OCI-LY3 (cell line): ENCODE data around the gene OVOL2.

ENCODE experiments used
- H2AFZ ChIP-seq: fragments of 200-600, 300-600 bp; shearing (Covaris generic); 2 replicates; pipeline ENCODE4 v1.6.0; 2014; ENCODE audit warnings: antibody characterized with exemption, low read depth, low read length
- H3K27ac ChIP-seq: fragments of 200-600, 300-600 bp; sonication (generic); 2 replicates; pipeline ENCODE4 v1.5.1; 2014; ENCODE audit warnings: mild to moderate bottlenecking, low read length, moderate library complexity, mixed read lengths
- H3K27me3 ChIP-seq: fragments of 200-600, 300-600 bp; sonication (generic); 2 replicates; pipeline ENCODE4 v1.6.1; 2014; ENCODE audit warnings: low read depth, low read length, mixed read lengths
- H3K36me3 ChIP-seq: fragments of 200-600, 300-600 bp; sonication (generic); replicated peaks from 2 replicates; pipeline ENCODE3; 2014; ENCODE audit warnings: low read depth, low read length, mixed read lengths
- H3K4me1 ChIP-seq: fragments of 300-600, 200-600 bp; sonication (generic); 2 replicates; pipeline ENCODE4 v1.6.1; 2014; ENCODE audit warnings: low read length, mixed read lengths
- H3K4me2 ChIP-seq: fragments of 200-600, 300-600 bp; sonication (generic); 2 replicates; pipeline ENCODE4 v1.6.1; 2014; ENCODE audit warnings: low read length, mixed read lengths
- H3K4me3 ChIP-seq: fragments of 300-600, 200-600 bp; sonication (generic); 2 replicates; pipeline ENCODE4 v1.5.1; 2014; ENCODE audit warnings: antibody characterized with exemption, mild to moderate bottlenecking, low read length, moderate library complexity
- H3K79me2 ChIP-seq: fragments of 300-600, 200-600 bp; shearing (Covaris generic); 2 replicates; pipeline ENCODE4 v1.6.1; 2014; ENCODE audit warnings: mild to moderate bottlenecking, low read length, mixed read lengths
- H3K9ac ChIP-seq: fragments of 300-600, 200-600 bp; shearing (Covaris generic); 2 replicates; pipeline ENCODE4 v1.6.0; 2014; ENCODE audit warnings: mild to moderate bottlenecking, low read length, moderate library complexity
- H3K9me3 ChIP-seq: fragments of 200-600, 300-600 bp; shearing (Covaris generic); 2 replicates; pipeline ENCODE4 v1.6.1; 2014; ENCODE audit warnings: low read length, mixed read lengths; ENCODE audit not compliant: insufficient read depth
- H4K20me1 ChIP-seq: fragments of 200-600, 300-600 bp; sonication (generic); 2 replicates; pipeline ENCODE4 v1.6.1; 2016; ENCODE audit warnings: low read length, mixed read lengths; ENCODE audit not compliant: insufficient read depth
- CTCF ChIP-seq: fragments of 200-600, 300-600 bp; sonication (generic); IDR thresholded peaks from 2 replicates; pipeline ENCODE4 v1.5.1; 2014; ENCODE audit warnings: antibody characterized with exemption, low read length, low read depth
- EZH2phosphoT487 ChIP-seq: fragments of 200-600 bp; shearing (Covaris generic); IDR thresholded peaks from 2 replicates; pipeline ENCODE4 v1.6.1; 2018; ENCODE audit warnings: antibody characterized with exemption, mixed run types, low read depth

Gene OVOL2

GRCh38 chr20:18056174-18057100 lies 1.3 kb downstream of the OVOL2 start:
- Histone ChIP-seq H3K27me3 (peaks cover 26% of the 10 kb centered on the region), H3K4me2 (no peak overlapping the region), H3K4me1 (no peaks in the 10 kb centered on the region), H2AFZ (no peak overlapping the region), H3K9me3 (no peaks in the 10 kb centered on the region), H3K4me3 (no peak overlapping the region), H4K20me1 (no peaks in the 10 kb centered on the region), H3K9ac (no peak overlapping the region), H3K36me3 (no peaks in the 10 kb centered on the region), H3K79me2 (no peaks in the 10 kb centered on the region), H3K27ac (no peak overlapping the region)
- no peak for TF ChIP-seq EZH2phosphoT487
- TF ChIP-seq CTCF = no peak

GRCh38 chr20:18055261-18055660 lies 2.5 kb downstream of the OVOL2 start:
- H4K20me1 ChIP-seq = no peaks in the 10 kb centered on the region
- H3K36me3 ChIP-seq = no peaks in the 10 kb centered on the region
- no peak overlapping the region for H3K9ac ChIP-seq
- no peak overlapping the region for H3K4me2 ChIP-seq
- no peak for TF ChIP-seq CTCF
- TF ChIP-seq EZH2phosphoT487 = no peak
- H3K79me2 ChIP-seq = no peaks in the 10 kb centered on the region
- no peak overlapping the region for H2AFZ ChIP-seq
- H3K4me3 ChIP-seq = no peak overlapping the region
- H3K27ac ChIP-seq = no peak overlapping the region
- peaks cover 36% of the 10 kb centered on the region for H3K27me3 ChIP-seq
- no peaks in the 10 kb centered on the region for H3K4me1 ChIP-seq
- no peaks in the 10 kb centered on the region for H3K9me3 ChIP-seq

- peaks cover 25% of the 10 kb centered on the region for H3K27me3 ChIP-seq
Observed at GRCh38 chr20:18052856-18053255, 4.9 kb downstream of the OVOL2 start.

More at GRCh38 chr20:18052856-18053255, 4.9 kb downstream of the OVOL2 start:
- no peak overlapping the region for H3K27ac ChIP-seq
- no peak overlapping the region for H3K9ac ChIP-seq
- H2AFZ ChIP-seq = no peak overlapping the region
- H3K36me3 ChIP-seq = no peaks in the 10 kb centered on the region
- H3K9me3 ChIP-seq = no peaks in the 10 kb centered on the region
- H3K4me2 ChIP-seq = no peak overlapping the region
- TF ChIP-seq CTCF (no peak), EZH2phosphoT487 (no peak)
- no peaks in the 10 kb centered on the region for H4K20me1 ChIP-seq
- peaks cover 7% of the 10 kb centered on the region for H3K4me1 ChIP-seq
- H3K4me3 ChIP-seq = no peak overlapping the region
- no peaks in the 10 kb centered on the region for H3K79me2 ChIP-seq
